ENCODE results near the gene LRRC8B.

DNA sequence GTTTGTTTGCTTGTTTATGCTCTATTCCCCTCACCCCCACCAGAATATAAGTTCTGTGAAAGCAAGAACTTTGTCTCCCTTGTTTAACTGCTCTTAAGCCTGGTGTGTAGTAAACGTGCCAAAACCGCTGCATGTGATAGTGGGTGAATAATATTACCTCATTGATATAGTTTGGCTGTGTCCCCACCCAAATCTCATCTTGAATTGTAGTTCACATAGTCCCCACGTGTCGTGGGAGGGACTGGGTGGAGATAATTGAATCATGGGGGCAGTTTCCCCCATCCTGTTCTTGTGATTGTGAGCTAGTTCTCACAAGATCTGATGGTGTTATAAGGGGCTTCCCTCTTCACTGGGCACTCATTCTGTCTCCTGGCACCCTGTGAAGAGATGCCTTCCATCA is 7.6 kb downstream of the LRRC8B start:
- TF ChIP-seq CTCF (IDR thresholded peaks at IDR 0.05; ENCODE audit: control extremely low read depth in 1 of 3, insufficient read depth in 1 of 3, low read depth in 1 of 3, low read length in 3 of 3) (no peak), SUZ12 (IDR thresholded peaks at IDR 0.05; ENCODE audit: low read length) (no peak)

All from H1 (cell line).